SJSA1 (cell line): Measurements from ENCODE around the gene PNKP. TPM values are rescaled to one million over a fixed set of nuclear protein-coding genes. Genes with fewer than 3 reads are reported as not detected.

Experiments
- DNase-seq, 2 experiments: peaks; one replicate each; pipeline ENCODE4 v3.0.0-alpha.2; 2015 to 2020; ENCODE audit warnings: low spot score in 2 of 2, low read depth in 1 of 2
- H3K27ac ChIP-seq: fragments of 250-450 bp; sonication (Bioruptor Pico); 2 replicates; pipeline ENCODE4 v1.5.1; 2020; ENCODE audit warnings: mild to moderate bottlenecking, moderate library complexity
- H3K27me3 ChIP-seq: fragments of 250-450 bp; sonication (Bioruptor Pico); replicated peaks from 2 replicates; pipeline ENCODE4 v1.5.1; 2020; ENCODE audit warnings: mild to moderate bottlenecking, moderate library complexity
- H3K36me3 ChIP-seq: fragments of 250-450 bp; sonication (Bioruptor Pico); 2 replicates; pipeline ENCODE4 v1.5.1; 2020; ENCODE audit warnings: mild to moderate bottlenecking
- H3K4me1 ChIP-seq: fragments of 250-450 bp; sonication (Bioruptor Pico); replicated peaks from 2 replicates; pipeline ENCODE4 v1.6.1; 2021; ENCODE audit warnings: mild to moderate bottlenecking
- H3K4me3 ChIP-seq: fragments of 250-450 bp; sonication (Bioruptor Pico); 2 replicates; pipeline ENCODE4 v1.5.1; 2020; ENCODE audit warnings: mild to moderate bottlenecking
- H3K9me3 ChIP-seq: fragments of 250-450 bp; sonication (Bioruptor Pico); replicated peaks from 2 replicates; pipeline ENCODE4 v1.5.1; 2020; ENCODE audit warnings: mild to moderate bottlenecking
- total RNA-seq: library from RNA; depleted of rRNA; stranded (reverse); fragments of >200 nt; shearing (Covaris generic); gene quantifications from 2 replicates; pipeline ENCODE4 v1.2.3, GENCODE V29; 2014

Gene PNKP
- total RNA-seq, 1 experiment from 2014 or later, result 35.0 TPM

- peak in 1 of 2 experiments; percentile 63 for DNase-seq
- peaks cover 25% of the 10 kb centered on the region for H3K36me3 ChIP-seq
- peaks cover 15% of the 10 kb centered on the region for H3K4me1 ChIP-seq
- peak overlapping the region; percentile 83 for H3K4me3 ChIP-seq
- H3K27ac ChIP-seq, result peak overlapping the region; percentile 95
- no peaks in the 10 kb centered on the region for H3K27me3 ChIP-seq
- no peaks in the 10 kb centered on the region for H3K9me3 ChIP-seq
These were observed 8.6 kb upstream of the PNKP start for GRCh38 chr19:49875857-49876421.

DNA sequence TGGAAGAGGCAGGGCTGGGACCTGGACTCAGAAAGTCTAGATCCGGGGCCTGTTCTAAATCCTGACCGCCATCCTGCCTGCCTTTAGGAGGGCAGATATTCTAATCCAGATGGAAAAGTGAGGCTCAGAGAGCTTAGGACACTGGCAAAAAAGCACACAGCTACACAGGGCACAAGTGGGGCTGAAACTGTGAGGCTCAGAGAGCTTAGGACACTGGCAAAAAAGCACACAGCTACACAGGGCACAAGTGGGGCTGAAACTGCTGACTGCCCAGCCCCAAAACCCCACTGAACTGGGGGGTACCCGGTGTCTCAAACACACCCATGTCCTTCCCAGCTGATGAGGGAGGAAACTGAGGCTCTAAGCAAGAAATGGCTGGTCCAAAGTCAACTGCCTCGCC lies 7.8 kb upstream of the PNKP start:
- no peak overlapping the region for H3K27ac ChIP-seq
- DNase-seq, result no peak
- no peaks in the 10 kb centered on the region for H3K9me3 ChIP-seq
- H3K4me1 ChIP-seq, result peaks cover 18% of the 10 kb centered on the region
- peak overlapping the region; percentile 83; the same call in 1 of the 2 replicates for H3K4me3 ChIP-seq
- peaks cover 23% of the 10 kb centered on the region for H3K36me3 ChIP-seq
- no peaks in the 10 kb centered on the region for H3K27me3 ChIP-seq

DNA sequence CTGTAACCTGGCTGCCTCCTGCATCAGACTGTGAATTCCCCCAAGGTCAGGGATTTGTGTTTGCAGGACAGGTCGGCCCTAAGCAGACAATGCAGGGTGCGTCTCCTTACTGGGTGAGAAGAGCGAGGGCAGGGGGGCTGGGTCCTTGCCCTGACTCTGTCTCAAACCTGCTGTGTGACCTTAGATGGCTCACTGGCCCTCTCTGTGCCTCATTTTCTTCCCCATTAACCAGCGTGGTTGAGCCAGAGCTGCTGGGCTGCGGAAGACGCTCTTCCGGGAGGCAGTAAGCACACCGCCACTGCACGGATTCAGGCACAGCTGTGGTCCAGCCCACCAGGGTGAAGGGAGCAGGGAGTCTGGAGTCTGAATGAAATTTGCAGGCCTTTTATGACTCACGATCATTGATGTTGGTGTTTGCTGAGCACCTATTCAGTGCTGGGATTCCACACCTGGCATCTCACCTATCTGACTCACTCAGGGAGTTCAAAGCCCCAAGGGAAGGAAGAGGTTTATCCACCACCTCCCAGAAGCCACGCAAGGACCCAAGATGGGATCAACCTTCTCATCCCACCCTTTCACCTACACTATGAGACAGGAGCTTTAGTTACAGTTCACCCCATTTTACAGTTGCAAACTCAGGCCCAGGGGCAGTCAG lies 7.3 kb upstream of the PNKP start:
- Histone ChIP-seq H3K27ac (no peak overlapping the region), H3K27me3 (no peaks in the 10 kb centered on the region), H3K9me3 (no peaks in the 10 kb centered on the region), H3K4me3 (no peak overlapping the region), H3K4me1 (peaks cover 23% of the 10 kb centered on the region), H3K36me3 (peaks cover 21% of the 10 kb centered on the region)
- DNase-seq, result no peak

DNA sequence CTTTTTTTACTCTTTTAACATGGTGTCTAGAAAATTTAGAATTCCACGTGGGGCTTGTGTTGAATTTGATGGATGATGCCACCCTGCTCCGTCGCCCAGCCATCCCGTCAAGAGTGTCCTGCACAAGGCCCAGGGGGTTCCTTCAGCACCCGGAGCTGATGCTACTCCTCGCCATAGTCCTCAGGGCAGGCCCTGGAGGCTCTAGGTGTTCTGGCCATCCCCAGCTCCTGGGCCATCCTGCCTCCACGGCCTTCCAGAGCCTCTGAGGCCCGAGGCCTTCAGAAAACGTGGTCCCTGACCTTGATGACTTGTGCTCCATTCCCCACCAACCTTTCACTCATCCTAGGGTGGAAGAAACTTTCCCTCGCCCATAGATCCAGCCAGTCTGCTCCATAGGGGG lies 6.5 kb upstream of the PNKP start:
- H3K36me3 ChIP-seq, result peaks cover 17% of the 10 kb centered on the region

DNA sequence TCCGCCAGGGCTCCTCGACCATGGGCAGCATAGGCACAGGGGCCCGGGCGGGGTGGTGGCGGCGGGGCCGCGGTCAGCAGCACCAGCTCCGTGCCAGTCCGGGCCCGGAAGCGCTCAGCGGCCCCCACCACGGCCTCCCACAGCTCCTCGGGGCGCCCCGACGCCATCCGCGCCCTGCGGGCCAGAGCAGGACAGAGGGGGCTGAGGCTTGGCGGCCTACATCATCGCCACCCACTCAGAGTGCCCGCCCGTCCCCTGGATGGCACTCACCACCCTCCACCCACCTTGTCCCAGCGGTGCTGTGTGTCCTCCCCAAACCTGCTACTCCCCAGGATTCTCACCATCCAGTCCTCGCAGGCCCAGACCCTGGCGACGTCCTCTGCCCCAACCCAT lies 5.7 kb upstream of the PNKP start:
- H3K9me3 ChIP-seq, result no peaks in the 10 kb centered on the region

More for the DNA sequence above, 6.5 kb upstream of the PNKP start:
- peaks cover 27% of the 10 kb centered on the region for H3K4me1 ChIP-seq
- no peak overlapping the region for H3K4me3 ChIP-seq
- no peaks in the 10 kb centered on the region for H3K9me3 ChIP-seq
- H3K27ac ChIP-seq, result no peak overlapping the region
- no peaks in the 10 kb centered on the region for H3K27me3 ChIP-seq
- DNase-seq, result no peak

DNA sequence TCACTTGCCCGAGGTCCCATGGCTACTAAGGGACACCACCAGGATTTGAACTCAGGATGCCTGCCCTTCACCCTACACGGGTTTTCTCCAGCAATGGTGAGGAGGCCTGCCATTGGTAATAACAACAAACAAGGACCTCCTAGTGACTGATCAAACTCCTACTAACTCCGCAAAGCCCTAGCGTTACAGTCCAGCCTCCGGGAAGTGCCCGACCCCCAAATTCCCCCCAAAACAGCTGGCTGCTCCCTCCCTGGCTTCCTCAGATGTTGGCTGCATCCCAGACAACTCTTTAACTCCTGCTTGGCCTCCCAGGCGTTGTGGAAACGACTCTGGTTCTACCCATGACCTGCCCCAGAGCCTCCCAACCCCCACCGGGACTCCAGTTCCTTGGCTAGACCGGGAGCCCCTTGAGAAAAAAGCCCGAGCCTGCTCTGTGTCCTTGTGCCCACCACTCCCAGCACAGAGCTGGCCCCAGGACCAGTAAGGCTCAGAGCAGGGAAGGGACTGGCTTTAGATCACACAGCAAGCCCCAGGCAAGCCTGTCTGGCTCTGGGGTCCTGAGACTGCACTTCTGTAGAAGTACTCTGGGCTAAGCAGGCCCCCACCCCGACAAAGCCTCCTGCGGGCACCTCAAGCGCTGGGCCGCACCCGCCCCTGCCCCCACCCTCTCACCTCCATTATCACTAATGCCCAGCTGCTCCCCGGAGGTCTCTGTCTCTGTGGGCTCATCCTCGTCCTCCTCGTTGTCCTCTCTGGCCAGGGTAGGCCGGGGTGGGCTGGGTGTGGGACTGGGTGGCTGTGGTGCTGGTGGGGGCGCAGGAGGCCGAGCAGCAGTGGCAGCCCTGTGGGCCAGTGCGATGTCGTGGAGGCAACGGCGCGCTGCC lies 5.1 kb upstream of the PNKP start:
- no peak for DNase-seq
- H3K9me3 ChIP-seq, result no peaks in the 10 kb centered on the region
- no peak overlapping the region for H3K4me3 ChIP-seq
- no peaks in the 10 kb centered on the region for H3K27me3 ChIP-seq
- no peak overlapping the region for H3K27ac ChIP-seq
- peaks cover 22% of the 10 kb centered on the region for H3K4me1 ChIP-seq
- H3K36me3 ChIP-seq, result peaks cover 17% of the 10 kb centered on the region

More for the DNA sequence above, 5.7 kb upstream of the PNKP start:
- no peak for DNase-seq
- H3K4me3 ChIP-seq, result no peak overlapping the region
- no peak overlapping the region for H3K27ac ChIP-seq
- H3K36me3 ChIP-seq, result peaks cover 17% of the 10 kb centered on the region
- H3K4me1 ChIP-seq, result peaks cover 20% of the 10 kb centered on the region
- H3K27me3 ChIP-seq, result no peaks in the 10 kb centered on the region

GRCh38 chr19:49871349-49871985 lies 4.1 kb upstream of the PNKP start:
- Histone ChIP-seq H3K27me3 (no peaks in the 10 kb centered on the region), H3K9me3 (no peaks in the 10 kb centered on the region), H3K4me1 (peaks cover 25% of the 10 kb centered on the region), H3K4me3 (no peak overlapping the region), H3K27ac (no peak overlapping the region), H3K36me3 (peaks cover 17% of the 10 kb centered on the region)
- DNase-seq, result no peak

- DNase-seq, result no peak
- peak overlapping the region; percentile 48 for H3K4me3 ChIP-seq
- H3K4me1 ChIP-seq, result peaks cover 29% of the 10 kb centered on the region
- H3K36me3 ChIP-seq, result peaks cover 14% of the 10 kb centered on the region; the same call in 1 of the 2 replicates
- H3K27me3 ChIP-seq, result no peaks in the 10 kb centered on the region
- H3K9me3 ChIP-seq, result no peaks in the 10 kb centered on the region
- 0 out of 2 replicates have a peak overlapping the region, but pooled peaks have one; percentile 23 for H3K27ac ChIP-seq
These were observed 3.0 kb upstream of the PNKP start for GRCh38 chr19:49870309-49870901.

- peak overlapping the region; percentile 48 for H3K4me3 ChIP-seq
- H3K4me1 ChIP-seq, result peaks cover 30% of the 10 kb centered on the region
- H3K9me3 ChIP-seq, result no peaks in the 10 kb centered on the region
- no peaks in the 10 kb centered on the region for H3K27me3 ChIP-seq
- peaks cover 19% of the 10 kb centered on the region for H3K36me3 ChIP-seq
- H3K27ac ChIP-seq, result peak overlapping the region; percentile 23
- peak; percentile 97 to 99 for DNase-seq
These were observed 2.3 kb upstream of the PNKP start for GRCh38 chr19:49869484-49870308.

DNA sequence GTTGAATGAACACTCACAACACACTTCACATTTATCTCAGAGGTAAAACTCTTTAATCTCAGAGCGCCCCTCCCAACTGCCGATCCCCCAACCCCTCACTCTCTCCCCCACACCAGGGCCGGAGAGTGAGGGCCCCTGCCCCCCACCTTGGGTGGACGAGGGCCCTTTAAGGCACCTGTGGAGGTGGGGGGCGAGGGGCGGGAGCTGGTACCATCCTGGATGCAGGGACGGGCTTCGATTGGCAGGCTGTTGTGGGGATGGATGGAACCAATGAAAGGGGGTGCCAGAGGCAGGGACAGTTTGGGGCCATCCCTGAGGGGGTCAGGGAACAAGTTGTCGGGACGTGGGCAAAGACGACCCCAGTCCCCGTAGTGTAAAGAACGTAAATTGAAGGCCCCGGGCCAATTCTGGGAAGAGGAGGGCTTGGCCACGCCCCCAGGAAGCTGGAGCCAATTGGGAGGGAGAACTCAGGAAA lies 1.7 kb upstream of the PNKP start:
- H3K4me1 ChIP-seq, result peaks cover 30% of the 10 kb centered on the region
- peaks cover 22% of the 10 kb centered on the region for H3K36me3 ChIP-seq
- no peaks in the 10 kb centered on the region for H3K9me3 ChIP-seq
- DNase-seq, result no peak
- peak overlapping the region; percentile 22 for H3K4me3 ChIP-seq
- no peaks in the 10 kb centered on the region for H3K27me3 ChIP-seq
- H3K27ac ChIP-seq, result no peak overlapping the region

DNA sequence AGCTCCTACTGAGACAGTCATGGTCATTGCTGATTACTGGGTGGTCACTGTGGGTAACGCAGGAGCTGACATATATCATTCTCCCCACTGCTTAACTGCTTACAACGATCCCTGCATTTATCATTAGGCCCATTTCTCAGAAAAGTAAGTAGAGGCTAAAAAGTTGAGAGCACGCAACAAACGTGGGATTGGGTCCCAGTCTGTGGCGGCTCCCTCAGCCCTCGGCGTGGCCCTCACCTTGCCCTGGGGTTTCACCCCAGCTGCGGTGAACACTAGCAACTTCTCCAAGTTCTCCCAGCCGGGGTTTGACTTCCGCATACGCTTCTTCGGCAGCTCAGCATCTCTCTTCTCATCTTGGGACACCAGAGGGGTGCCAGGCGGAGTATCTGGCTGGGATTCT lies 2.5 kb downstream of the PNKP start:
- no peak overlapping the region for H3K27ac ChIP-seq
- H3K4me3 ChIP-seq, result no peak overlapping the region
- DNase-seq, result no peak
- peaks cover 29% of the 10 kb centered on the region for H3K4me1 ChIP-seq
- H3K36me3 ChIP-seq, result peaks cover 50% of the 10 kb centered on the region
- H3K9me3 ChIP-seq, result no peaks in the 10 kb centered on the region
- H3K27me3 ChIP-seq, result no peaks in the 10 kb centered on the region

GRCh38 chr19:49863935-49864320 lies 3.4 kb downstream of the PNKP start:
- no peak overlapping the region for H3K27ac ChIP-seq
- no peak for DNase-seq
- H3K36me3 ChIP-seq, result peaks cover 58% of the 10 kb centered on the region
- no peaks in the 10 kb centered on the region for H3K9me3 ChIP-seq
- H3K4me1 ChIP-seq, result peaks cover 34% of the 10 kb centered on the region
- H3K27me3 ChIP-seq, result no peaks in the 10 kb centered on the region
- no peak overlapping the region for H3K4me3 ChIP-seq
